ENCODE results near the gene YEATS4.

YEATS4 gene

GRCh38 chr12:69440016-69440415, 80.5 kb downstream of the YEATS4 start:
- DNase-seq, result no peak
